Thoracic aorta (tissue), 2 donors: ENCODE data around the gene RNF148. TPM values are rescaled to one million over a fixed set of nuclear protein-coding genes. Genes with fewer than 3 reads are reported as not detected.

Experiments
- ATAC-seq: fragments of 150-250 bp; one replicate; pipeline ENCODE4 v1.8.0; 2017; ENCODE audit warnings: low read depth; ENCODE audit not compliant: insufficient number of reproducible peaks, low FRiP score
- DNase-seq: peaks from one replicate; pipeline ENCODE4 v3.0.0-alpha.2; 2020; ENCODE audit warnings: low spot score
- H3K27ac ChIP-seq, 2 donors: fragments of 200-600 bp; sonication (generic); 1 replicate in 1 of 2; 2 replicates in 1 of 2; pipeline ENCODE4 v1.5.1; 2016; ENCODE audit warnings: mild to moderate bottlenecking in 2 of 2, moderate library complexity in 2 of 2
- H3K27me3 ChIP-seq: fragments of 200-600 bp; sonication (generic); replicated peaks from 2 replicates; pipeline ENCODE4 v1.6.0; 2016; ENCODE audit warnings: mild to moderate bottlenecking; ENCODE audit not compliant: insufficient read depth
- H3K36me3 ChIP-seq: fragments of 200-600 bp; sonication (generic); one replicate; pipeline ENCODE4 v1.5.1; 2016
- H3K4me1 ChIP-seq, 2 donors: fragments of 200-600 bp; sonication (generic); 1 replicate in 1 of 2; 2 replicates in 1 of 2; pipeline versions ENCODE4 v1.5.1 to v1.6.0; 2016; ENCODE audit warnings: low read depth in 2 of 2, mild to moderate bottlenecking in 1 of 2; ENCODE audit not compliant: control insufficient read depth in 1 of 2
- H3K4me3 ChIP-seq: fragments of 200-600 bp; sonication (generic); 2 replicates; pipeline ENCODE4 v1.5.1; 2016; ENCODE audit warnings: mild to moderate bottlenecking
- H3K9me3 ChIP-seq: fragments of 200-600 bp; sonication (generic); 2 replicates; pipeline ENCODE4 v1.5.1; 2016
- CTCF ChIP-seq: fragments of 200-600 bp; sonication (generic); IDR thresholded peaks from one replicate; pipeline ENCODE4 v1.5.1; 2019; ENCODE audit warnings: antibody characterized with exemption
- total RNA-seq, 2 donors: library from RNA; depleted of rRNA; stranded (reverse); fragments of >200 nt; gene quantifications; one replicate each; pipeline versions ENCODE4 v1.1.0 to v1.2.3, GENCODE V29; 2016

The RNF148 gene
- total RNA-seq, 2 donors from 2014 or later = 0.27 to 3.5 TPM

DNA sequence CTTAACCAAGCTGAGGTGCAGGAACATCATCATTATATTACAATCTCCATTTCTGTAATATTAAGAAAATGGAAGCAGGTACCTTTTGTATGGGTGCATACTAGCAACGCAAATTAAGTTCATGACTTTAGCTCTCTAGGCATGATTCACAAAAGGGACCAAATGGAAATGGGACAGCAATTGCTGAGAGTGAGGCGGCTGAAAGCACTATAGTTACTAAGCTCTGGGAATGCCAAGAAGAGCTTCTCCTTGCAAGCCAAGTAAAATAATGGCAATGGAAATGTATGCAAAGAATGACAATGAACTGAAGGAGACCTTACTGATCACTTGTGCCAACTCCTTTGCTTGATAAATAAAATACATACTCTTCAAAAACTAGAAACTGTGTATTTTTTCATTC, 36.2 kb upstream of the RNF148 start:
- Histone ChIP-seq H3K4me1 (no peaks in the 10 kb centered on the region), H3K27me3 (no peaks in the 10 kb centered on the region), H3K9me3 (no peaks in the 10 kb centered on the region), H3K27ac (no peak overlapping the region), H3K36me3 (no peaks in the 10 kb centered on the region), H3K4me3 (no peak overlapping the region)
- TF ChIP-seq CTCF = no peak
- DNase-seq = no peak
- no peak for ATAC-seq

DNA sequence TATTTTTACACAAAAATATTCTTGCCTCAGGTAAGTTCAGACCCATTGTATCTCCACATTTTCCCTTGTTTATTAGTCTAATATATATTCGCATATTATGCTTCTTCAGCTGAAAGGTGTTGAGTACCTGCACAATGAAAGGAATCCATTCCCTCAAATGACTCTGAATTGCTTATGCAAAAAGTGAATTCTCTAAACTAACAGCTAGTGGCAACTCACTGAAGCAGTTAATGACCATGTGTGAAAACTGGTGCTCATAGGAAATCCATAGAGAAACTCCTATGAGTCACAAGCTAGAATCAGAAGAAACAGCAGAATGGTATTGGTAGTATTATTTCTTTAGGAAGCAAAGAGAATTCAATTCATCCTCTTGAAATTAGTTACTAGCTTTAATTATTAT, 33.5 kb upstream of the RNF148 start:
- H3K4me1 ChIP-seq = no peaks in the 10 kb centered on the region
- ATAC-seq (no peak), DNase-seq (no peak)
- no peaks in the 10 kb centered on the region for H3K36me3 ChIP-seq
- no peaks in the 10 kb centered on the region for H3K9me3 ChIP-seq
- H3K27me3 ChIP-seq = no peaks in the 10 kb centered on the region
- H3K4me3 ChIP-seq = no peak overlapping the region
- no peak for TF ChIP-seq CTCF
- H3K27ac ChIP-seq = no peak overlapping the region

DNA sequence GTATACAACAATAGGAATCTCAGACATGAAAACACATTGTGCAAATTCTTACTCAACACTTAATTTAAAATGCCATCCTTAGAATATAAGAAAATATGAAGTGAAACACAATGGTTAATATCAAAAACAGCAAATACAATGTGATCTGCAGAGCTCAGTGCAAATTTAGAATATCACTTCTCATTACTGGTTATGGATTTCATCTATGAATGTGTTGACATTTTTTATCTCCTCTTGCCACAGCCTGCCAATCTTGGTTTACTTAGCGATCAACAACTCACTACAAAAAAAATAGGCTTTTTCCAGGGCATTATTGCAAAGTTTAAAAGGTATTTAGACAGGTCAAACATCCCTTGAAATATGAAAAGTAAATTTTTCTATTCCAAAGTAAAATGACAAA, 25.0 kb upstream of the RNF148 start:
- ATAC-seq (no peak), DNase-seq (no peak)
- Histone ChIP-seq H3K4me3 (no peak overlapping the region), H3K4me1 (peaks cover 0 to 4% of the 10 kb centered on the region in 2 donors), H3K27ac (no peak overlapping the region), H3K27me3 (no peaks in the 10 kb centered on the region), H3K9me3 (no peaks in the 10 kb centered on the region), H3K36me3 (no peaks in the 10 kb centered on the region)
- TF ChIP-seq CTCF = no peak

DNA sequence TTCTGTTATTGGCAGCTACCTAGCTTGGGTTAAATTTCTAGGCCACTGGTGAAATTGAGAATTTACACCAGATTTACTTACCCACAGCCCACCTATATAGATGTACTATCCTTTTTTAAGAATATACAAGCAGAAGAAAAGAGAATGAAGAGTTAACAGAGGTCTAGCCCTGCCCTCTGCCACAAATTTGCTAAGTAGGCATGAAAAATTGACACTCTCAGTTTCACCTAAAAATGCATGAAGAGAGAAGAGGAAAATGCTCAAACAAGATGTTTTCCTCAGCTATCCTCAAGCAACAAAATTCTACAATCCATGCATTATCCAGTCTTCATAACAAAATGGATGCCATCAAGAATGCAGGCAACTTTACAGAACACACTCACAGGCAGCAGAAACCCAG, 24.6 kb upstream of the RNF148 start:
- Histone ChIP-seq H3K4me3 (no peak overlapping the region), H3K36me3 (no peaks in the 10 kb centered on the region), H3K9me3 (no peaks in the 10 kb centered on the region), H3K4me1 (peaks cover 0 to 4% of the 10 kb centered on the region in 2 donors), H3K27me3 (no peaks in the 10 kb centered on the region), H3K27ac (no peak overlapping the region)
- DNase-seq (no peak), ATAC-seq (no peak)
- no peak for TF ChIP-seq CTCF

DNA sequence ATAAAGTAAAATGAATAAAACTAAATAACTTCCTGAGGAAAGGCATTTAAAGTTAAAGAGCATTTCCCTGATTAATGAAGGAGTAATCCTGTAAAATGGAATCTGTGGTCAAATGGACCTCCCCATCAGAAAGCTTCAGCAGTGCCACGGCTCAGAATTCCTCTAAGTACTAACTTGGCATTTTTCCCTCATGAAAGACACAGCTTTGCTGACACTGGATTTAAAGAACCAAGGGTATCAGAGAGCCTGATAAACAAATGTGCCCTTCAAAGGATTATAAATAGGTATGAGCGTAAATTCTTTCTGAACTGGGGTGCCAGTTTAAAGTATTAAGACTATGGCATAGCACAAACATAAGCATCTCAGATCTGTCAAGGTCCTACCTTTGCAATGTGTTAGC, 24.2 kb upstream of the RNF148 start:
- Histone ChIP-seq H3K4me3 (no peak overlapping the region), H3K9me3 (no peaks in the 10 kb centered on the region), H3K4me1 (peaks cover 0 to 4% of the 10 kb centered on the region in 2 donors), H3K27ac (no peak overlapping the region), H3K27me3 (no peaks in the 10 kb centered on the region), H3K36me3 (no peaks in the 10 kb centered on the region)
- no peak for TF ChIP-seq CTCF
- ATAC-seq (no peak), DNase-seq (no peak)
